K562 (cell line): ENCODE data around the gene KCTD12. TPM values are rescaled to one million over a fixed set of nuclear protein-coding genes. Genes with fewer than 3 reads are reported as not detected.

Source experiments
- ATAC-seq: fragments of 200-7000 bp; cut with Tn5 transposase; 3 replicates; pipeline ENCODE4 v1.9.1; 2020; ENCODE audit warnings: moderate library complexity
- BruUV-seq: library from RNA; stranded (reverse); fragments of 400-500 nt; replicated peaks from 2 replicates; lab custom pipeline; 2021; lab: Mats Ljungman, UMichigan
- CTCF ChIA-PET: fragments of 300-600 bp; formaldehyde crosslinking; extraction: SDS; loops from one replicate; lab custom pipeline; 2021; ENCODE audit warnings: low intra/inter-chr PET ratio; lab: Yijun Ruan, JAX
- POLR2A ChIA-PET: fragments of 300-600, 350-650 bp; sonication (Branson Sonifier 250); formaldehyde crosslinking; extraction: SDS; loops from one replicate; lab custom pipeline; 2021; ENCODE audit warnings: antibody characterized with exemption, inconsistent platforms; lab: Yijun Ruan, JAX
- DNase-seq, 4 experiments: peaks; one replicate each; pipeline versions ENCODE4 v3.0.0 to v3.0.0-alpha.2; 2011 to 2018; ENCODE audit warnings: low spot score in 3 of 4, mixed read lengths in 3 of 4; ENCODE audit errors: extremely low read depth in 1 of 4
- FAIRE-seq: peaks from 2 replicates; lab custom pipeline; 2011; peaks lifted over from hg19 to GRCh38; lab: Jason Lieb, UNC
- H2AFZ ChIP-seq: 2 replicates; pipeline ENCODE4 v1.6.0; 2011; ENCODE audit warnings: low read depth, low read length, control low read depth, inconsistent platforms
- H3K27ac ChIP-seq: fragments of 200-600 bp; 3 replicates; pipeline ENCODE4 v1.8.0; 2011; ENCODE audit warnings: low read depth, mild to moderate bottlenecking, control low read depth, inconsistent platforms, low read length, moderate library complexity, mixed read lengths; ENCODE audit errors: extremely low read depth
- H3K27me3 ChIP-seq, 2 experiments: fragments of 300-600 bp in 1 of 2; 2 replicates in 1 of 2; 3 replicates in 1 of 2; pipeline versions ENCODE4 v1.6.0 to v1.8.0; 2011; ENCODE audit warnings: inconsistent platforms in 2 of 2, low read length in 2 of 2, mild to moderate bottlenecking in 1 of 2, mixed read lengths in 1 of 2, moderate library complexity in 1 of 2; ENCODE audit not compliant: control insufficient read depth in 2 of 2, insufficient read depth in 2 of 2
- H3K36me3 ChIP-seq: fragments of 300-600 bp; 3 replicates; pipeline ENCODE4 v1.8.0; 2011; ENCODE audit warnings: mild to moderate bottlenecking, low read length, inconsistent platforms; ENCODE audit not compliant: control insufficient read depth, insufficient read depth
- H3K4me1 ChIP-seq, 2 experiments: fragments of 200-600 bp in 1 of 2; replicated peaks in 1 of 2; 2 replicates in 1 of 2; 3 replicates in 1 of 2; pipeline versions ENCODE4 v1.5.1 to v1.8.0; 2011; ENCODE audit warnings: inconsistent platforms in 2 of 2, low read length in 2 of 2, mild to moderate bottlenecking in 1 of 2, mixed read lengths in 1 of 2, moderate library complexity in 1 of 2; ENCODE audit not compliant: control insufficient read depth in 2 of 2, insufficient read depth in 2 of 2
- H3K4me2 ChIP-seq: 2 replicates; pipeline ENCODE4 v1.6.1; 2011; ENCODE audit warnings: low read length, control low read depth, inconsistent platforms, mixed read lengths; ENCODE audit not compliant: insufficient read depth
- H3K4me3 ChIP-seq: fragments of 200-600 bp; sonication (generic), shearing (Covaris generic); 2 replicates; pipeline ENCODE4 v1.5.1; 2016; ENCODE audit warnings: control low read depth, inconsistent platforms
- H3K79me2 ChIP-seq: fragments of 200-600 bp; 3 replicates; pipeline ENCODE4 v1.8.0; 2011; ENCODE audit warnings: low read length, inconsistent platforms; ENCODE audit not compliant: control insufficient read depth, insufficient read depth
- H3K9ac ChIP-seq, 2 experiments: 2 replicates each; pipeline versions ENCODE4 v1.6.0 to v1.6.1; 2011; ENCODE audit warnings: low read depth in 2 of 2, low read length in 2 of 2, control low read depth in 1 of 2, inconsistent platforms in 1 of 2, mild to moderate bottlenecking in 1 of 2, mixed read lengths in 1 of 2; ENCODE audit not compliant: insufficient read depth in 1 of 2
- H3K9me1 ChIP-seq: one replicate; pipeline ENCODE4 v1.6.0; 2011; ENCODE audit warnings: inconsistent platforms, mild to moderate bottlenecking, low read length, moderate library complexity; ENCODE audit not compliant: control insufficient read depth, insufficient read depth
- H3K9me3 ChIP-seq: replicated peaks from 2 replicates; pipeline ENCODE4 v1.5.1; 2011; ENCODE audit warnings: low read depth, low read length, inconsistent platforms; ENCODE audit not compliant: control insufficient read depth, insufficient read depth
- H4K20me1 ChIP-seq: replicated peaks from 2 replicates; pipeline ENCODE4 v1.6.1; 2011; ENCODE audit warnings: low read length, inconsistent platforms, mixed read lengths; ENCODE audit not compliant: control insufficient read depth, insufficient read depth
- BCOR ChIP-seq: fragments of 450-650 bp; IDR thresholded peaks from 2 replicates; pipeline ENCODE4 v1.6.1; 2016
- IFI16 ChIP-seq: fragments of 250-450 bp; sonication (Bioruptor Pico); IDR thresholded peaks from 2 replicates; pipeline ENCODE4 v2.1.2; 2022; ENCODE audit warnings: mild to moderate bottlenecking, inconsistent platforms
- MEIS2 ChIP-seq: fragments of 450-650 bp; IDR thresholded peaks from 2 replicates; pipeline ENCODE4 v1.6.1; 2014; ENCODE audit warnings: mild to moderate bottlenecking; ENCODE audit not compliant: partially characterized antibody
- MYNN ChIP-seq, 2 experiments: sonication (generic); formaldehyde crosslinking in 1 of 2; IDR thresholded peaks; 2 replicates each; pipeline versions ENCODE4 v1.5.0 to v1.6.1; 2016 to 2020; ENCODE audit warnings: antibody characterized with exemption in 1 of 2, missing genetic modification reagents in 1 of 2
- NCOA4 ChIP-seq: fragments of 450-650 bp; IDR thresholded peaks from 2 replicates; pipeline ENCODE4 v1.6.1; 2018; ENCODE audit warnings: mild to moderate bottlenecking; ENCODE audit not compliant: partially characterized antibody
- NR3C1 ChIP-seq: sonication (generic); formaldehyde crosslinking; IDR thresholded peaks from 2 replicates; pipeline ENCODE4 v1.8.1; 2022; ENCODE audit warnings: missing genetic modification reagents
- PYGO2 ChIP-seq: fragments of 450-650 bp; IDR thresholded peaks from 2 replicates; pipeline ENCODE4 v1.6.1; 2016; ENCODE audit warnings: mild to moderate bottlenecking, missing genetic modification characterization, moderate library complexity, missing compliant biosample characterization
- ZC3H4 ChIP-seq: sonication (generic); formaldehyde crosslinking; IDR thresholded peaks from 2 replicates; pipeline ENCODE4 v1.9.0; 2021; ENCODE audit warnings: missing genetic modification reagents, borderline replicate concordance
- ZKSCAN3 ChIP-seq: fragments of 250-450 bp; sonication (Bioruptor Pico); IDR thresholded peaks from 2 replicates; pipeline ENCODE4 v1.4.0; 2020
- ZNF263 ChIP-seq: sonication (generic); formaldehyde crosslinking; IDR thresholded peaks from 2 replicates; pipeline ENCODE4 v1.8.0; 2022; ENCODE audit warnings: mild to moderate bottlenecking, missing genetic modification reagents, borderline replicate concordance
- ZNF766 ChIP-seq: fragments of 200-800 bp; sonication (Bioruptor generic); conservative IDR thresholded peaks from 2 replicates; pipeline ENCODE4 v1.6.1; 2016; ENCODE audit warnings: missing genetic modification characterization, missing compliant biosample characterization
- WGBS: fragments of 100-300 bp; shearing (Covaris generic); methylation state at CpG from one replicate; pipeline ENCODE4 v1.1.6; 2016; ENCODE audit warnings: low coverage, mixed read lengths; ENCODE audit not compliant: insufficient coverage; ENCODE audit errors: missing lambda C conversion rate; 5-methylcytosine and 5-hydroxymethylcytosine counted together
- in situ Hi-C: fragments of 300-500 bp; cut with MboI; formaldehyde crosslinking; loops from 4 replicates; pipeline ENCODE4 v1.15.0; 2018; ENCODE audit warnings: inconsistent platforms, mixed read lengths
- intact Hi-C: fragments of 100-400 bp; cut with micrococcal nuclease; formaldehyde crosslinking; loops from 2 replicates; pipeline ENCODE4 v1.14.2; 2022
- polyA plus RNA-seq, 8 experiments: library from polyadenylated mRNA; depleted of rRNA in 4 of 8; stranded (reverse) in 5 of 8; unstranded in 3 of 8; fragments of >200 nt; fragmentation: Nextera tagmentation in 2 of 8; fragmentation: Illumina TruSeq in 1 of 8; extraction: Ambion mirVana in 2 of 8; extraction: Trizol in 1 of 8; gene quantifications; 2 replicates each; pipeline versions ENCODE4 v1.2.1 to v1.2.3, GENCODE V29; 2011 to 2014; ENCODE audit warnings: inconsistent platforms in 1 of 8, missing spikeins in 1 of 8
- total RNA-seq, 7 experiments: library from RNA; depleted of rRNA in 6 of 7; stranded (reverse); fragments of >200 nt in 6 of 7; fragmentation: Illumina TruSeq in 2 of 7; extraction: Trizol in 2 of 7; gene quantifications; 2 replicates each; pipeline versions ENCODE4 v1.2.1 to v1.2.3, GENCODE V29; 2011 to 2021; ENCODE audit warnings: low replicate concordance in 1 of 7
- TF ChIP-seq, protein P1 (sequence below): IDR thresholded peaks from 3 replicates; pipeline ENCODE4 v1.6.1; 2011; ENCODE audit warnings: borderline replicate concordance, mild to moderate bottlenecking; ENCODE audit not compliant: insufficient read length, insufficient read depth
- TF ChIP-seq, protein P2 (sequence below): fragments of 250-450 bp; sonication (Bioruptor Pico); IDR thresholded peaks from 2 replicates; pipeline ENCODE4 v1.9.0; 2021; ENCODE audit warnings: mild to moderate bottlenecking, inconsistent platforms
- TF ChIP-seq, protein P3 (sequence below): fragments of 450-650 bp; formaldehyde crosslinking; IDR thresholded peaks from 2 replicates; pipeline ENCODE4 v1.4.0; 2020; ENCODE audit warnings: mild to moderate bottlenecking, moderate library complexity
- TF ChIP-seq, protein P4 (sequence below): fragments of 250-450 bp; sonication (Bioruptor Pico); IDR thresholded peaks from 2 replicates; pipeline ENCODE4 v1.4.0; 2020; ENCODE audit warnings: mild to moderate bottlenecking, moderate library complexity

Gene KCTD12
- total and polyA plus RNA-seq, 9 of the 15 experiments (the other 6 are each of a cell fraction or from before 2014, with no cell fraction given): 0.14 to 0.93 (median 0.32) TPM

DNA sequence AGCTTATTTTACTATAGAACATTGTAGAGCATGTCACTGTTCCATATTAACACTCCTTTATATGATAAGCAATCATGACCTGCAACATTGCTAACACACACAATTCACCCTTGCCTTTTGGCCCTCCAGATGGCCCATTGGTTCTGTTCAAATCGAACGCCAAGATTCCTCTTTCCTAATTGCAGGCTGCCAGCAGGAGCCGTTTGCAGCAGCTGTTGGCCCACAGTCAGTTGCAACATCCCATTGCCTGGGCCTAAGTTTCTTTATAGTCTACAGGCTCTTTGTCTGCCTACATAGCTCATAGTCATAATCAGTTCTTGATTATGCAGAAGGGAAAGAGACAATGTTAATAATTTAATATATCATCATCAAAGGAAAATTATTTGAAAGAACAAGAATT is 37.6 kb downstream of the KCTD12 start:
- Histone ChIP-seq H3K9me3 (no peaks in the 10 kb centered on the region), H3K27ac (no peak overlapping the region), H3K36me3 (no peaks in the 10 kb centered on the region), H4K20me1 (no peaks in the 10 kb centered on the region), H3K79me2 (no peaks in the 10 kb centered on the region), H3K4me3 (no peak overlapping the region), H3K9me1 (no peaks in the 10 kb centered on the region), H3K4me2 (no peak overlapping the region), H3K27me3 (no peaks in the 10 kb centered on the region), H3K4me1 (no peaks in the 10 kb centered on the region), H2AFZ (no peak overlapping the region), H3K9ac (no peak overlapping the region)
- ChIA-PET CTCF (no interaction called here), POLR2A (no interaction called here)
- no peak for FAIRE-seq
- no TSS peak for BruUV-seq
- ATAC-seq: no peak
- intact Hi-C loops (no loop called here), in situ Hi-C loops (no loop called here)
- DNase-seq: no peak
- 0% methylated on average over 3 of the region's 3 CpGs for WGBS
- TF ChIP-seq ZNF766 (CRISPR knock-in tag) (no peak), ZNF263 (no peak), ZC3H4 (CRISPR knock-in tag) (no peak), PYGO2 (no peak), IFI16 (no peak), BCOR (no peak), MYNN (IDR thresholded peaks at IDR 0.05) (no peak), MYNN (CRISPR knock-in tag; IDR thresholded peaks at IDR 0.05) (no peak), NCOA4 (no peak), ZKSCAN3 (no peak), NR3C1 (CRISPR knock-in tag) (no peak), MEIS2 (no peak)
- TF ChIP-seq, protein P1, sequence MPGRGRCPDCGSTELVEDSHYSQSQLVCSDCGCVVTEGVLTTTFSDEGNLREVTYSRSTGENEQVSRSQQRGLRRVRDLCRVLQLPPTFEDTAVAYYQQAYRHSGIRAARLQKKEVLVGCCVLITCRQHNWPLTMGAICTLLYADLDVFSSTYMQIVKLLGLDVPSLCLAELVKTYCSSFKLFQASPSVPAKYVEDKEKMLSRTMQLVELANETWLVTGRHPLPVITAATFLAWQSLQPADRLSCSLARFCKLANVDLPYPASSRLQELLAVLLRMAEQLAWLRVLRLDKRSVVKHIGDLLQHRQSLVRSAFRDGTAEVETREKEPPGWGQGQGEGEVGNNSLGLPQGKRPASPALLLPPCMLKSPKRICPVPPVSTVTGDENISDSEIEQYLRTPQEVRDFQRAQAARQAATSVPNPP: no peak
- TF ChIP-seq, protein P2, sequence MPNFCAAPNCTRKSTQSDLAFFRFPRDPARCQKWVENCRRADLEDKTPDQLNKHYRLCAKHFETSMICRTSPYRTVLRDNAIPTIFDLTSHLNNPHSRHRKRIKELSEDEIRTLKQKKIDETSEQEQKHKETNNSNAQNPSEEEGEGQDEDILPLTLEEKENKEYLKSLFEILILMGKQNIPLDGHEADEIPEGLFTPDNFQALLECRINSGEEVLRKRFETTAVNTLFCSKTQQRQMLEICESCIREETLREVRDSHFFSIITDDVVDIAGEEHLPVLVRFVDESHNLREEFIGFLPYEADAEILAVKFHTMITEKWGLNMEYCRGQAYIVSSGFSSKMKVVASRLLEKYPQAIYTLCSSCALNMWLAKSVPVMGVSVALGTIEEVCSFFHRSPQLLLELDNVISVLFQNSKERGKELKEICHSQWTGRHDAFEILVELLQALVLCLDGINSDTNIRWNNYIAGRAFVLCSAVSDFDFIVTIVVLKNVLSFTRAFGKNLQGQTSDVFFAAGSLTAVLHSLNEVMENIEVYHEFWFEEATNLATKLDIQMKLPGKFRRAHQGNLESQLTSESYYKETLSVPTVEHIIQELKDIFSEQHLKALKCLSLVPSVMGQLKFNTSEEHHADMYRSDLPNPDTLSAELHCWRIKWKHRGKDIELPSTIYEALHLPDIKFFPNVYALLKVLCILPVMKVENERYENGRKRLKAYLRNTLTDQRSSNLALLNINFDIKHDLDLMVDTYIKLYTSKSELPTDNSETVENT: no peak
- TF ChIP-seq, protein P3, sequence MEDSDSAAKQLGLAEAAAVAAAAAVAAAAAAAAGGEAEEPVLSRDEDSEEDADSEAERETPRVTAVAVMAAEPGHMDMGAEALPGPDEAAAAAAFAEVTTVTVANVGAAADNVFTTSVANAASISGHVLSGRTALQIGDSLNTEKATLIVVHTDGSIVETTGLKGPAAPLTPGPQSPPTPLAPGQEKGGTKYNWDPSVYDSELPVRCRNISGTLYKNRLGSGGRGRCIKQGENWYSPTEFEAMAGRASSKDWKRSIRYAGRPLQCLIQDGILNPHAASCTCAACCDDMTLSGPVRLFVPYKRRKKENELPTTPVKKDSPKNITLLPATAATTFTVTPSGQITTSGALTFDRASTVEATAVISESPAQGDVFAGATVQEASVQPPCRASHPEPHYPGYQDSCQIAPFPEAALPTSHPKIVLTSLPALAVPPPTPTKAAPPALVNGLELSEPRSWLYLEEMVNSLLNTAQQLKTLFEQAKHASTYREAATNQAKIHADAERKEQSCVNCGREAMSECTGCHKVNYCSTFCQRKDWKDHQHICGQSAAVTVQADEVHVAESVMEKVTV (CRISPR knock-in tag): no peak
- TF ChIP-seq, protein P4, sequence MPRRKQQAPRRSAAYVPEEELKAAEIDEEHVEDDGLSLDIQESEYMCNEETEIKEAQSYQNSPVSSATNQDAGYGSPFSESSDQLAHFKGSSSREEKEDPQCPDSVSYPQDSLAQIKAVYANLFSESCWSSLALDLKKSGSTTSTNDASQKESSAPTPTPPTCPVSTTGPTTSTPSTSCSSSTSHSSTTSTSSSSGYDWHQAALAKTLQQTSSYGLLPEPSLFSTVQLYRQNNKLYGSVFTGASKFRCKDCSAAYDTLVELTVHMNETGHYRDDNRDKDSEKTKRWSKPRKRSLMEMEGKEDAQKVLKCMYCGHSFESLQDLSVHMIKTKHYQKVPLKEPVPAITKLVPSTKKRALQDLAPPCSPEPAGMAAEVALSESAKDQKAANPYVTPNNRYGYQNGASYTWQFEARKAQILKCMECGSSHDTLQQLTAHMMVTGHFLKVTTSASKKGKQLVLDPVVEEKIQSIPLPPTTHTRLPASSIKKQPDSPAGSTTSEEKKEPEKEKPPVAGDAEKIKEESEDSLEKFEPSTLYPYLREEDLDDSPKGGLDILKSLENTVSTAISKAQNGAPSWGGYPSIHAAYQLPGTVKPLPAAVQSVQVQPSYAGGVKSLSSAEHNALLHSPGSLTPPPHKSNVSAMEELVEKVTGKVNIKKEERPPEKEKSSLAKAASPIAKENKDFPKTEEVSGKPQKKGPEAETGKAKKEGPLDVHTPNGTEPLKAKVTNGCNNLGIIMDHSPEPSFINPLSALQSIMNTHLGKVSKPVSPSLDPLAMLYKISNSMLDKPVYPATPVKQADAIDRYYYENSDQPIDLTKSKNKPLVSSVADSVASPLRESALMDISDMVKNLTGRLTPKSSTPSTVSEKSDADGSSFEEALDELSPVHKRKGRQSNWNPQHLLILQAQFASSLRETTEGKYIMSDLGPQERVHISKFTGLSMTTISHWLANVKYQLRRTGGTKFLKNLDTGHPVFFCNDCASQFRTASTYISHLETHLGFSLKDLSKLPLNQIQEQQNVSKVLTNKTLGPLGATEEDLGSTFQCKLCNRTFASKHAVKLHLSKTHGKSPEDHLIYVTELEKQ (CRISPR knock-in tag): no peak
